C1 segment of cervical spinal cord (tissue), 14 donors: ENCODE results near the gene RBM26.

Experiments used
- DNase-seq, 14 donors: peaks; one replicate each; lab custom pipeline; 2025; lab: John Stamatoyannopoulos, UW

RBM26 gene

DNA sequence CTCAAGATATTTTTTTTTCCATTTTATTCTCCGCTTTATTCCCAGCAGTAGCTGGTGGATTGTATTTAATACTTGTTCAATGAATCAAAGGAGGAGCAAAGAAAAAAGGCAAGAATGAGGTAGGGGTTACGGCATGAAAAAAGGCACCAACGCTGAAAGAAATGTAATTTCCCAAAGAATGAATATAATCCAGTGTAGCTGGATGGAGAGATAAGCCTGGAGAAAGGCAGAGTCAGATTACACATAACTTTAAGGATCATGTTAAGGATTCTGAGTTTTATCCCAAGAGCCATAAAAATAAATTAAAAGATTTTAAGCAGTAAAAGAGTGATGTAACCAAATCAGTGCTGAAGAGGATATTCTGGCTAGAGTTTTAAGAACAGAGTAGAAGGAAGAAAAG, 67.7 kb downstream of the RBM26 start:
- no peak for DNase-seq

DNA sequence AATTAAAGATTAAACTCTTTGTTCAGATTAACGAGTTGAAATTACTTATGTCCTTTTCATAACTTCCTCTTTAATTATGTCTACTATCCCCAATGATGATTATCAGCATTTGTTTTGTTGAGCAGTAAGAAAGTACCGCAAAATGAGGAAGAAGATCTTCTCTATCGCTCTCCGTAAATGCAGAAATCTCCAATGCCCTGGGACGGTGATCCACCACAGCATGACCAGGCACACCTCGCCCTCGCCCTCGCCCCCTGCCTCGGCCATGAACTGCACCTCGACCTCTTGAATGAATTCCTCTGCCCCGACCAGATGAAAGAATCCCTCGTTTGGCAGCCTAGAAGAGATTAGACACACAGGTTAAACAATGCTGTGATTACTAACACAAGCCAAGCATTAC, 69.1 kb downstream of the RBM26 start:
- no peak for DNase-seq

DNA sequence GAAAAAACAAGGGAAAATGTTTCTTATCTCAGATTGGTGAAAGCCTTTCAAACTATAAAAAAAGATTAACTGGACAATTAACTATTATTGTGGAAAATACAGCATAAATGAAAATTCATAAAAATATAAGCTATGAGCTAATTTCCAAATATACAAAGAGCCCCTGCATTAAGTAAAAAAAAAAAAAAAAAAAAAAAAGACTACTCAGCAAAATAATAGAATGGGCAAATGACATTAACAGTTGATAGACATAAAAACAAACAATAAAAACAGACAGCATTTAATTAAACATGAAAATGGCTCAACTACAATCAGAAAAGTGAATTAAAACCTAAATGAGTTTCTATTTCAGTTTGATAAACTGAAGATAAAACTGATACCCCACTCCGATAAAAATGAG, 77.5 kb downstream of the RBM26 start:
- no peak for DNase-seq

DNA sequence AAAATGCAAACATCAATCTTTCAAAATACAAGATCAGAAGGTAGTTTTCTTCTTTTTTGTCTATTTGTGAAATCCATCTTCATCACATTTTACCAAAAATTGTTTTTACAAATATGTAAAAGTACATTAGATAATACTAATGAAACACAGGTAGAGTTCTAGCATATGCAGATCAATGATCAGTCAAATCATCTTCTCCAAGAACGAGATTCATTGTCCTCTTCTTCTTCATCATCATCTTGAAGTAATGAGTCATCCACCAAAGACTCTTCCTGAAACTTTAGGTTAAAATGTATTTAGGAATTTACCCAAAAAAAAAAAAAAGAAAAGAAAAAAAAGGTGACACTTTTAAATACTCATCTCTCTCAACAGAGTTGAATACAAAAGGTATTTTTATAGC, 85.6 kb downstream of the RBM26 start:
- DNase-seq: no peak

DNA sequence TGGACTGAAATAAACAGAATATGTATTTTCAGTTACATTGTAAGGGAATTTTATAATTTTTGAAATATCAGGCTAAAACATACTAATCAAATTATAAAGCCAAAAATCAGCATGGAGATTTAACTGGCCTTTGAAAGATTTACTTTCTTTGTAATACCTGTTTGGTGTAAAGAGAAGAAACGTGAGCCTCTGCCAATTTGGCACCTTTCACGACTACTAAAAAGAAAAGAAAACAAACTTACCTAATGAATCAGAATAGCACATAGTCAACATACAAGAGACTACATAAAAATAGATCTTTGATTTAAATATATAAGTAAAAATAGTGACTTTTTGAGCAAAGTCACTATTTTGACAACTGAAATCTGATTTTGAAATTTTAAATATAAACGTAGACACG, 87.4 kb downstream of the RBM26 start:
- no peak for DNase-seq

DNA sequence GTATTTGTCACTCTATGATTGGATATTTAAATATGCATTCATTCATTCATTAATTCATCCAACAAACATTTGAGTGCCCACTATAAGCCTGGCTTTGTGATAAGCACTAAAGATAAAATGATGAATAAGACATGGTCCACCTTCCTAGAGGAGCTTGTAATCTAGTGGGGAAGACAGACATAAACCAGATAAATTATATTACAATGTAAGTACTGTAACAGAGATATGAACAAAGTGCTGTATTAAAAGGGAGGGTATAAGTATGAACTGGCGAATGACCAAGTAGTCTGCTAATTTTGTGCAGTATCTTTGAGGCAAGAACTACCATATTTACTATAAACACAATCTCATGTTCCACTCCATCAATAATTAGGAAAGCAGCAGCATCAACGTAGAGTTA, 88.2 kb downstream of the RBM26 start:
- no peak for DNase-seq

DNA sequence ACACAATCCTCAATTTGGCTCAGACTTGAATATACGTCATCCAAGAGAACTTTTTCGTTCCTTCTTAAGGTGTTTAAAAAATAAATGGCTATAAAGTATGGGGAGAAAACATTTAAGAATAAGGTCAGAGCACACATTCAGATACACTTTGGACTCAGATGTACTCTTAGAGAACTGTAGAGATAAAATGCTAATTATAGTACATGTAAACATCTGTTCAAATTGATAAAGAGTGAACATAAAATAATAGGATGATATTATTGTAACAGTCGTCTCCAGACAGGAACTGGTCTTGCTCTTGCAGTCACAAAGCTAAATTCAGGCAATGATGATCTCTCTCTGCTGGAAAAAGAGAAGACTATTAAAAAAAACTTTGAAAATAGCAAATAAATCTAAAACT, 91.4 kb downstream of the RBM26 start:
- no peak for DNase-seq

DNA sequence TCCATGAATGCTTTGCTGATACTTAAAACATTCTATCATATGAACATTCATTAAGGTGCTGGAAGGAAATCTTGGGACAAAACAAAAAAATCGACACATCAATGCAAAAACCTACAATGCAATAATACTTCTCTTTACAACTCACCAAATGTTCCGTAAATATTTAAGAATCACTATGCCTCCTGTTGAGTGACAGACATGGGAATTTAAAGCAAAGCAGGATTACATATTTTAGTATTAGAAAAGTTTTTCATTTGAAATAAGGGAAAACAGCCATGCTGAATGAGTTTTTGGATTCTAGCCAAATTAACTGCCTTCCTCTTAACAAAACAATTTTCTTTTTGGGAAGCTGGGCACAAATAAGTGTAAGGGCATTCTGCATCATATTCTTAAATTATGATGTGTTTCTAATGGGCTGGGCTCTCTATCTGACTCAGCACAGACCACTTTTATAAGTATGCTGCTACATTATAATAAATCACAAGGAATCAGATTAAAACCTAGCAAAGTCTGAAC, 93.7 kb downstream of the RBM26 start:
- no peak for DNase-seq

DNA sequence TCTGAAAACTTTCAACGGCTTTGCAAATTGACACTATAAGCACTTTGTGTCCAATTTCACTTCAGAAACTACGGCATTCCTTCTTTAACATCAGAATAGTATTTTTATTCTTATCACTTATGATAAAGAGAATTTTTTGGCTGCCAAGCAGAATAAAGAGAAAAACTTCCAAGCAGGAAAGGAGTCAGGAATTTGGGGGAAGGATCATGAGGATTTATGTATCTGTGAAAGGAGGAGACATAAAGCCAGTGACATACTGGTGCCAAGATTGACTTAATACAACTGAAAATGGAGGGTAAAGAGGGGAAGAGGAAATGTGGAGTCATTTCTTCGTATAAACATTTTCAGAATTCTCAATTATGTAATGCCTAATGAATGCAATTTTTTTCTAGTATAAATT, 94.7 kb downstream of the RBM26 start:
- no peak for DNase-seq

DNA sequence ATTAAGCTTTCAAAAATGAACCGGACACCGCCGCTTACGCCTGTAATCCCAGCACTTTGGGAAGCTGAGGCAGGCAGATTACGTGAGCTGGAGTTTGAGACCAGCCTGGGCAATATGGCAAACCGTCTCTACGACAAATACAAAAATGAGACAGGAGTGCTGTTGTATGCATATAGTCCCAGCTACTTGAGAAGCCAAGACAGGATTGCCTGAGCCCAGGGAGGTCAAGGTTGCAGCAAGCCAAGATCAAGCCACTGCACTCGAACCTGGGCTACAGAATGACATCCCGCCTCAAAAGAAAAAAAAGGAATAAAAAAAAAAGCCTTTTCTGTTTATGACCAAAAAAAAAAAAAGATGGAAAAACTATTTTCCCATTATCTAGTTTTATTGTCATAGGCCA, 96.4 kb downstream of the RBM26 start:
- no peak for DNase-seq

DNA sequence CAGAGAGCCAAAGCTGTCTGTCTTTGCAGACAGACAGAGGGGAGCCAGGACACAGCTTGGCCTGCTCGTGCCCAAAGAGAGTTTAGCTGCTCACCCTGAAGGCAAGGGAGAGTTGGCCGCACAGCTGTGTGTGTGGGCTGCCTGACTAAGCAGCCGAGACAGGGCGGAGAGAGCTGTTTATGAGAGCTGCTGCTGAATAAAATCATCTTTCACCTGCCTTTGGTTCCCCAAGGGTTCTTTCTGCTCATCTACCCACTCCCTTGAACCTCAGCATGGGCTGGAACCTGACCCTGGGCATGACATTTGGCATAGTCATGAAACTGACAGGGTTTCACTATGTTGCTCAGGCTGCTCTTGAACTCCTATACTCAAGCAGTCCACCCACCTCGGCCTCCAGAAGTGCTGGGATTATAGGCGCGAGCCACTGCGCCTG, 98.2 kb downstream of the RBM26 start:
- no peak for DNase-seq

DNA sequence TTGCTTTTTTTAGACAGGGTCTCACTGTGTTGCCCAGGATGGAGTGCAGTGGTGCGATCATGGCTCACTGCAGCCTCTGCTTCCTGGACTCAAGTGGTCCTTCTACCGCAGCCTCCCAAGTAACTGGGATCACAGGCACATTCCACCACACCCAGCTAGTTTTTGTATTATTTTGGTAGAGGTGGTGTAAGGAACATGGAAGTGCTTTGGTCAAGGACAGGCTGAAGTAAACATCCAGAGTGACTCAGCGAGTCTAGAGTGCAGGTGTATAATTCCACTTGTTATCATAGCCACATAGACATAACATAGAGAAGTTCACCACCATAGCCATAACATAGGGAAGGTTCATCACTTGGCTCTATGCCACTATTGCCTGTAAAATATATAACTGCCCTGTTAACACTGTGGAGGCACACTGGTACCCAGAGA, 98.6 kb downstream of the RBM26 start:
- DNase-seq: no peak

DNA sequence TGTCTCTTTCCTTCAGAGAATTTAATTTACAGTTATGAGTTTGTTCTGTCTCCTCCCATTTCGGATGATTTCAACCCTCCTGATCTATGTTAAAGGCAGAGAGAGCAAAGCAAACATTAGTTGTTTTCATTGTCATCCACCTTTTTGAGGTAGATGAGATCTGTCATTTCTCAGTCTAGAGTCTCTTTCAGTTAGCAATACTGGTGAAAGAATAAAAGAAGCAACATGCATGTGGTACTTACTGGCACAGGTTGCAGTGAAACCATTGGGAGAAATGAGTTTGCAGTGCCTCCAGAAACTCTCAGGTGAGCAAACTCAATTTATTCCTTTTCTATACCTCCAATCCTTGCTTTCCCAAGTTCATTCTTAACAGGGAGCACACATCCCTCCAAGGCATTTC, 99.4 kb downstream of the RBM26 start:
- no peak for DNase-seq

DNA sequence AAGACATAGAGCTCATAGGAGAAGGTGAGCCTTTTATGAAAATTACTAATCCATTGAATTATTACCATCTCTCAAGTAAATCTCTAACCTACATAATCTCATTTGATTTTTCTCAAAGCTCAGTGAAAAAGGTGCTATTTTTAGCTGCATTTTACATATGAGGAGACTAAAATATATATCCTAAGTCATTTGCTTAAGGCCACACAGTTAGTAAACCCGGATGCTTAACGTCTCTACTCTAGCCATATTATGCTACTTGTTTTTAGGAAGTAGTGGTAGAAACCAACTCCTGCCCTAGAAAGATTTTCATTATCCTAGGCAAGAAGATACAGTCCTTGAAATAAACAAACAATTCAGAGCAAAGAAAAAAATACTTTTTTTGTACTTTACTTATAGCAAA, 108.9 kb downstream of the RBM26 start:
- no peak for DNase-seq

DNA sequence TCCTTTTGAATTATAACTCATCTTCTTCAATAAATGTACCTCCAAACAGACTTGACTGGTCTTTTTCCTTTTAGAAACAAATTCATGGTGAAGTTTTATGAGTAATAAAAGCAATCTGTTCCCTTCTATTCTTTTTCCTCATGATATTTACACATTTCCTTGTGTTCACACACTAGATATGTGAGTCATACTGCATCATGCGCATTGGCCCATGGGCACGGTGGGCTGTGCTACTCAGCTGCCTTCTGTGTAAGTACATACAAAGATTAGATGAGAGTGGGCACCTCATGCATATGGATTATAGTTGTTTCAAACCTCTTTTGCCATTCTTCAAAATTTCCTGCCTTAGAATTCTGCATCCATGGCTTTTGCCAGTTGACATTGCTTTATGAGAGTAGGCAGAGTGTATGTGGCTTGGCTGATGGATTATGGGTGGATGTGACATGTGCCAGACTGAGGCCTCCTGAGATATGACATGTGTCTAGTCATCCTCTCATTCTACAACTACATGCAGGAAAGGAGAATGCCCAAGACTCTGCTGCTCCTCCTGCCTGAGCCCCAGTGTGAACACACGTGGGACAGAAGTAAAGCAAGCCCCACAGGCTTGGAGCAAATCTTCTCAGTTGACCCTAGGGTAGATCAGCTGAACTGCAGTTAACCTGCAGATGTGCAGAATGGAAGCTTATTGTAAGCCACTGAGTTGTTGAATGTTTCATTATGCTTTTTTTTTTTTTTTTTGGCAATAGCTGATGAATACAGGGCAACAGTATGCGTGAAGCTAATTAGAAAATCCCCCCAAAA, 109.9 kb downstream of the RBM26 start:
- no peak for DNase-seq

DNA sequence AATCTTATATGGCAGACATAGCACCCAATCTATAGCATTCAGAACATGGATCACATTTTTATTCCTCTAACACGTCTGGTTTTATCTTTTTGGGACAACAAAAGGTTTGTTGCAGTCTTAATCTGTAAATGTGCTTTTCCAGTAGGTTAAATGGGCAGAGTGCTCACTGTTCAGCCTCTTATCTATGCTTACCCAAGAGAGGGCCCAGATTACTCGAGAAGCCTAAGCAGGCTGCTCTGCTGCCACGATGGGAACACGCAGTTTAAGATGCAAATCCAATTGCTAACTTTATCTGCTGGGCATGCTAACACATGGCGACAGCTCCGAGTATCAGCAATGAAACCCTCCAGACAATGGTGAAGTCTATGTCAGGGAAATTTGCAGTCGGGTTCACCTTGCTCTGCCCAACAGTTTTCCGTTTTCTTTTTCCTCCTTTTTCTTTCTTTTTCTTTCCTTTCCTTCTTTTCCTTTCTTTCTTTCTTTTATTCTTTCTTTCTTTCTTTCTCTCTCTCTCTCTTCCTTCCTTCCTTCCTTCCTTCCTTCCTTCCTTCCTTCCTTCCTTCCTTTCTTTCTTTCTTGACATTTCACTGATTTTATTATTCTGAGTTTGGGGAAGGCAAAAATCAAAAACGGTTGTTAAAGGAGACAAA, 115.3 kb downstream of the RBM26 start:
- DNase-seq: no peak

DNA sequence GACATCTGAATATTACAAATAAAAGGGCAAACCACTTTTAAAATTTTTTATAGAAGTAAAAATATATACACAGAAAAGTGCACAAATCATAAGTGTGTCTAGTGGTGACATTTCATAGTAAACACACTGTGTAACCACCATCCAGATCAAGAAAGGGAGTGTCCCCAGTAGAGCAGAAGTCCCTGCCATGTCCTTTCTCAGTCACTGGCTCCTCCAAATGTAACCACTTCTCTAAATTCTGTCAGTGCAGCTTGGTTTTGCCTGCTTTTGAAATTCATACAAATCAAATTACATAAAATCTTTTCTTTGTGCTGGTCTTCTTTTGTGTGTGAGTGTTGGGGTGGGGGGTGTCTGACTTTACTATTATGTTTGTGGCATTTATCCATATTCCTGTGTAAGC, 116.5 kb downstream of the RBM26 start:
- no peak for DNase-seq

DNA sequence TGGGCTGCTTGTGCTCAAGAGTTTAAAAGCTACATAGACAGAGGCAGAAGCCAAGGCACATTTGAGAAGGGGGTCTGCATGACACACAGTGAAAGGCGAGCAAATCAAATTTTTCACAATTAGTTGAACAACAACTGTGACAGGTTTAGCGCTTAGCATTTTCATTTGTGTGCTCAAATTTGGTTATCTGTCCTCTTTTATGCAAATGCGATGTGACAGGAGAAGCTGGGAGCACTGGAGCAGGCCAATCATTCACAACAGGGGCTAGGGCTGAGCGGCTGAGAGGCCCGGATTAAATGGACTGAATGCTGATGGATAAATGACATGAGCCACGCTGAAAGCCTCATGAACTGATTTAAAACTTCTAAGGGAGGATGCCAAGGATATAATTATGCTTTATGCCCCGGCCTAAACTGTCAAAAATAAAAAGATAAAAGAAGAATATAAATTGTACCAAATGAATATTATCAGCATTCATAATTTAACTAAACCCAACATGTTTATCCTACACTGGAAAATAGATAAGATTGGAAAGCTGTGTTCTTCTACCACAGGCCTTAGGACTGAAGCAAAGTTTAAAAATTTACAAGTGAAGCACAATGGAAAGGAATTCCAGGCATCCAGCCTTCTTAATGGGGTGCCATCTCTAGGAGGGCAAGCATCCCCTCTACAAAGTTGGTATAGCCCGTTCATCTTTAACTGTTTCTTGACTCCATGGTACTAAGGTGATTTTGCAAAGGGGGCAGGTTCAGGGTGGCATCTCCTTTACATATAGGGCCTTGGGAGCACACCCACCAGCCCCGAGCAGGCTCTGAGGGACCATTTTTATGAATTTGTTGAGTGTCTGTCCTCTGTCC, 117.9 kb downstream of the RBM26 start:
- DNase-seq: no peak

DNA sequence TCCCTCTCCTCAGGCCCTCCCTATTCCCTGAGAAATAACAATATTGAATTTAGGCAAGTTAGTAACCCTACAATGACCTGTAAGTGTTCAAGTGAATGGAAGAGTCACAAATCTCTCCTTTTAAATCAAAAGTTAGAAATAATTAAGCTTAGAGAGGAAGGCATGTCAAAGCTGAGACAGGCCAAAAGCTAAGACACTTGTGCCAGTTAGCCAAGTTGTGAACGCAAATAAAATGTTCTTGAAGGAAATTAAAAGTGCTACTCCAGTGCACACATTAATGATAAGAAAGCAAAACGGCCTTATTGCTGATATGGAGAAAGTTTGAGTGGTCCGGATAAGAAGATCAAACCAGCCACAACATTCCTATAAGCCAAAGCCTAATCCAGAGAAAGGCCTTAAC, 120.9 kb downstream of the RBM26 start:
- DNase-seq: no peak

DNA sequence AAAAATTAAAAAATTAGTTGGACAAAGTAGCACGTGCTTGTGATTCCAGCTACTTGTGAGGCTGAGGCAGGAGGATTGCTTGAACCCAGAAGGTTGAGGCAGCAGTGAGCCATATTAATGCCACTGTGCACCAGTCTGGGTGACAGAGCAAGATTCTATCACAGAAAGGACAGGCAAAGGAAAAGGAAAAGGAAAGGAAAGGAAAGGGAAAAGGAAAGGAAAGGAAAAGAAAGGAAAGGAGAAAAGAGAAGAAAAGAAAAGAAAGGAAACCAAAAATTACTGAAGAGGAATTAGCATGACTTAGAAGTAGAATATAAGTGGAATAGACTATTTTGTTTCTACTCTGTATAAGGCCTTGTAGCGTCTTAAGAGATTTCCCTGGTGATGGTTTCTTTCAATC, 122.3 kb downstream of the RBM26 start:
- no peak for DNase-seq

DNA sequence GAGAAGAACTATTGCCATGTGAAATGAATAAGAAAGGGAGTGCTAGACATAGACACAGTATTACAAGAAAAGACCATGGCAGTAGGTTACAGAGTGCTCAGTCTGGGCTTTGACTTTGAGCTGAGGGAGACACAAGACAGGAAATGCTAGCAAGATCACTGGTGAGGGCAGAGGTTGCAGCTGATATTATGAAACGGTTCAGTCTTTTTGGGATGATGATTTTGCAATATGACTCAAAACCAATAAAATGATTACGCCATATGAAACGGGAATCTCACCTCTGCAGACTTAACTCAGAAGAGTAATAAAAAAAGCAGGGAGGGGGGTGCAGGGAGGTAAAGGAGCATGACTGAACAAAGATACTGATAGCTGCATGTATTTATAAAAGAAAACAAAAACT, 123.1 kb downstream of the RBM26 start:
- no peak for DNase-seq

DNA sequence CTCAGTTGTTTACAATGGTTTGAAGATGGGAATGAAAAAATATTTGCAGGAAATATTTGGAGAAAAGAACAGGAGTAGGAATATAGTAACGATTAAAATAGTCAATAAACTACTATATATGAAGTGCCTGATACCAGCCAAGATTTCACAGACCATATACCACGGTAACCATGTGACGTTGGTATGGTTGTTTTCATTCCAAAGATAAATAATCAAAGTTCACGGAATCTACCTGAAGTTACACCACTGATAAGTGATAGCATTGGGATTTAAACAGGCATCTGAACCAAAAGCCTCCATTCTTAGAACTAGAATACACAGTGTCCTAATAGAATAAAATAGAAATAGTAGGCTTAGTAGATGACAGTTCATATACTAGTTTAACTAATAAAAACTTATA, 123.5 kb downstream of the RBM26 start:
- no peak for DNase-seq
